Spleen (tissue), 11 donors: ENCODE measurements around the gene ANXA11. TPM values are rescaled to one million over a fixed set of nuclear protein-coding genes. Genes with fewer than 3 reads are reported as not detected.
A peak's percentile ranks its signal among the peaks of the same experiment; 100 is the strongest.
"Not testable (repeated sequence)": the region's sequence is repeated elsewhere in the genome, so short reads cannot be mapped to it uniquely, and the experiment has no call there.

ENCODE experiments used
- DNase-seq: peaks from one replicate; pipeline ENCODE4 v3.0.0-alpha.2; 2020
- H3K27ac ChIP-seq, 8 donors: fragments of 200-600 bp; sonication (generic) in 7 of 8; 1 replicate in 4 of 8; 2 replicates in 4 of 8; pipeline versions ENCODE4 v1.5.0 to v1.8.0; 2016 to 2021; ENCODE audit warnings: inconsistent platforms in 4 of 8, mild to moderate bottlenecking in 4 of 8, moderate library complexity in 1 of 8
- H3K27me3 ChIP-seq, 7 donors: fragments of 200-600 bp; sonication (generic) in 6 of 7; replicated peaks in 1 of 7; 1 replicate in 4 of 7; 2 replicates in 3 of 7; pipeline versions ENCODE4 v1.5.0 to v1.8.0; 2016 to 2021; ENCODE audit warnings: inconsistent platforms in 3 of 7, mild to moderate bottlenecking in 1 of 7
- H3K36me3 ChIP-seq, 6 donors: fragments of 200-600 bp; sonication (generic) in 5 of 6; 1 replicate in 4 of 6; 2 replicates in 2 of 6; pipeline versions ENCODE4 v1.5.0 to v1.8.0; 2016 to 2021; ENCODE audit warnings: inconsistent platforms in 2 of 6
- H3K4me1 ChIP-seq, 6 donors: fragments of 200-600 bp; sonication (generic) in 5 of 6; 1 replicate in 3 of 6; 2 replicates in 3 of 6; pipeline versions ENCODE4 v1.5.0 to v1.8.0; 2016 to 2021; ENCODE audit warnings: inconsistent platforms in 3 of 6
- H3K4me3 ChIP-seq, 8 donors: fragments of 200-600 bp; sonication (generic) in 7 of 8; 1 replicate in 4 of 8; 2 replicates in 4 of 8; pipeline versions ENCODE4 v1.5.0 to v1.8.0; 2016 to 2021; ENCODE audit warnings: inconsistent platforms in 4 of 8, mild to moderate bottlenecking in 4 of 8, moderate library complexity in 2 of 8
- H3K9me3 ChIP-seq, 8 donors: fragments of 200-600 bp; sonication (generic) in 7 of 8; 1 replicate in 4 of 8; 2 replicates in 4 of 8; pipeline versions ENCODE4 v1.5.0 to v1.8.0; 2016 to 2021; ENCODE audit warnings: inconsistent platforms in 4 of 8
- POLR2A ChIP-seq, 3 donors: fragments of 450-650 bp; IDR thresholded peaks; one replicate each; pipeline ENCODE4 v1.5.1; 2017; ENCODE audit warnings: antibody characterized with exemption in 3 of 3, mild to moderate bottlenecking in 1 of 3
- POLR2AphosphoS5 ChIP-seq, 3 donors: sonication (generic); formaldehyde crosslinking; IDR thresholded peaks; one replicate each; pipeline ENCODE4 v1.5.1; 2017; ENCODE audit warnings: antibody characterized with exemption in 3 of 3
- WGBS, 5 donors: extraction: QIAGEN DNeasy Blood & Tissue Kit in 3 of 5; methylation state at CpG; one replicate each; pipeline versions ENCODE4 v1.1.5 to v1.1.7; 2013 to 2018; 5-methylcytosine and 5-hydroxymethylcytosine counted together
- intact Hi-C: fragments of 100-400 bp; cut with DNase I; formaldehyde crosslinking; loops from one replicate; pipeline ENCODE4 v1.15.0; 2023; ENCODE audit warnings: low total_unique reads
- polyA plus RNA-seq, 3 donors: library from polyadenylated mRNA; stranded (reverse); fragments of 200-250 nt; gene quantifications; one replicate each; pipeline ENCODE4 v1.2.1, GENCODE V29; 2013
- total RNA-seq, 7 donors: library from RNA; depleted of rRNA in 3 of 7; stranded (reverse); fragments of >200 nt in 3 of 7; fragmentation: NEBNext Ultra II Directional in 4 of 7; extraction: Animal tissue kit (Norgen Biotek cat#: 25700) in 4 of 7; gene quantifications; one replicate each; pipeline versions ENCODE4 v1.1.0 to v1.2.1, GENCODE V29; 2016 to 2021
- TF ChIP-seq, protein P1 (sequence below), 11 experiments: fragments of 200-600 bp in 7 of 11; fragments of 450-650 bp in 4 of 11; sonication (generic) in 4 of 11; IDR thresholded peaks in 8 of 11; conservative IDR thresholded peaks in 3 of 11; 1 replicate in 7 of 11; 2 replicates in 4 of 11; pipeline versions ENCODE4 v1.4.0 to v1.8.0; 2016 to 2021; ENCODE audit warnings: antibody characterized with exemption in 11 of 11, inconsistent platforms in 4 of 11, mild to moderate bottlenecking in 1 of 11
- donor health status: healthy with polysubstance abuse.
- donor health status: DM: no; HTN: no; CAD: no; lungs with moderate emphysema.
- donor health status: DM: no; HTN: no; CAD: no.
- donor health status: Bipolar disorder and iron deficiency.
- donor health status: healthy.
- donor health status: DM: no; HTN: no; CAD: no.
- donor health status: DM: yes; HTN: yes; CAD: no.

ANXA11 gene
- total and polyA plus RNA-seq, 10 donors = 89.9 to 201 (median 132) TPM

DNA sequence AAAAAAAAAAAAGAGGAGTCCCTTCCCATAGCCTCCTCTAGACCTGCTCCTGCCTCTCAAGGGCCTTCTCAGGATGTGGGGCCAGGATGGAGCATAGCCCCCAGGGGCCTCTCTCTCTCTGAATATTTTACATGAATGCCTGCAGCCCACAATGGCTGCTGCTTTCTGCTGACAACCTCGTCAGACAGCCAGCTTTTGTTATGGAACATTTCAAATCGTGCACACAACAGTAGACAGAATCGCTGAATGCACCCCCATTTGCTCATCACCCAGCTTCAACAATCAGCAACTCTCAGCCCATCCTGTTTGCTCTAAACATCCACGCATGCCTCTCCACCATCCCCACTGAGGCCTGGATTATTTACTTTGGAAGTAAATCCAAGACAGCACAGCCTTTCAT, 67.4 kb downstream of the ANXA11 start:
- intact Hi-C loops = no loop called here
- TF ChIP-seq POLR2A (IDR thresholded peaks at IDR 0.05) (no peak), POLR2AphosphoS5 (IDR thresholded peaks at IDR 0.05) (no peak)
- TF ChIP-seq, protein P1, sequence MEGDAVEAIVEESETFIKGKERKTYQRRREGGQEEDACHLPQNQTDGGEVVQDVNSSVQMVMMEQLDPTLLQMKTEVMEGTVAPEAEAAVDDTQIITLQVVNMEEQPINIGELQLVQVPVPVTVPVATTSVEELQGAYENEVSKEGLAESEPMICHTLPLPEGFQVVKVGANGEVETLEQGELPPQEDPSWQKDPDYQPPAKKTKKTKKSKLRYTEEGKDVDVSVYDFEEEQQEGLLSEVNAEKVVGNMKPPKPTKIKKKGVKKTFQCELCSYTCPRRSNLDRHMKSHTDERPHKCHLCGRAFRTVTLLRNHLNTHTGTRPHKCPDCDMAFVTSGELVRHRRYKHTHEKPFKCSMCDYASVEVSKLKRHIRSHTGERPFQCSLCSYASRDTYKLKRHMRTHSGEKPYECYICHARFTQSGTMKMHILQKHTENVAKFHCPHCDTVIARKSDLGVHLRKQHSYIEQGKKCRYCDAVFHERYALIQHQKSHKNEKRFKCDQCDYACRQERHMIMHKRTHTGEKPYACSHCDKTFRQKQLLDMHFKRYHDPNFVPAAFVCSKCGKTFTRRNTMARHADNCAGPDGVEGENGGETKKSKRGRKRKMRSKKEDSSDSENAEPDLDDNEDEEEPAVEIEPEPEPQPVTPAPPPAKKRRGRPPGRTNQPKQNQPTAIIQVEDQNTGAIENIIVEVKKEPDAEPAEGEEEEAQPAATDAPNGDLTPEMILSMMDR (IDR thresholded peaks at IDR 0.05 in 8 of 11, conservative IDR thresholded peaks at IDR 0.05 in 3 of 11) = no peak
- Histone ChIP-seq H3K9me3 (no peaks in the 10 kb centered on the region), H3K4me3 (no peak overlapping the region), H3K36me3 (no peaks in the 10 kb centered on the region), H3K4me1 (peaks cover 0 to 11% (median 3%) of the 10 kb centered on the region in 6 donors), H3K27ac (no peak overlapping the region), H3K27me3 (peaks cover 0 to 68% (median 6%) of the 10 kb centered on the region in 7 donors)
- no peak for DNase-seq
- WGBS, 5 donors = 74 to 83% (median 77%) methylated on average over 4 of the region's 4 CpGs

DNA sequence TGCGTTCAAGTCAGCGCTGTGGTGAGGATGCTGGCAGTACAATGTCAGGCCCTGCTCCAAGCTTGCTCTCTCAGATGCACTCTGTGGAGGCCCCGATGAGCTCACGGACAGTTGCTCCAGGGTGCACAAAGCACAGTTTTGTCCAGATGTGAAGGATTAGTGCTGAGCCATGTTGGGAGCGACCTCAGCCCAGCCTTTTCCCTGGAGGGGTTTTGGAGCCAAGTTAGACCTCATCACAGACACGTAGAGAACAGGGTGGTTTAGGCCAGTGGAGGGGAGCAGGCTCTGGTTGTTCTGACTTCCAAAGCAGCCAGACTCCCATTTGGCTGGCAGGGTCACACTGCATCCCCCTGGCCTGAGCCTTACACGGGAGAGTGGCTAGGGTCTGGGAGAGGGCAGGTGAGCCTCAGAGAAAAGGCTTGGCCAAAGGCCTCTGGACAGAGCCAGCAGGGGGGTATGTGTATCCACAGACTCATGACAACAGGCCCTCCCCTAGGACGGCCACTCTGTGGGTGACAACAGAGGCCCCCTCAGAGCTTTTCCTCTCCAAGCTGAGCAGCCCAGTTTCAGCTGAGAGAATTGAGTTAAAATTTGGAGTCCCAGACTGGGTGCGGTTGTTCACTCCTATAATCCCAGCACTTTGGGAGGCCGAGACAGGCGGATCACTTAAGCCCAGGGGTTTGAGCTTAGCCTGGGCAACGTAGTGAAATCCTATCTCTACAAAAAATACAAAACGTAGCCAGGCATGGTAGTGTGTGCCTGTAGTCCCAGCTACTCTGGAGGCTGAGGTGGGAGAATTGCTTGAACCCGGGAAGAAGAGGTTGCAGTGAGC, 68.1 kb downstream of the ANXA11 start:
- intact Hi-C loops = no loop called here
- WGBS, 5 donors = 83 to 89% (median 85%) methylated on average over 6 to 14 of the region's 14 CpGs
- H3K36me3 ChIP-seq = no peaks in the 10 kb centered on the region
- H3K4me1 ChIP-seq = peaks cover 0 to 18% (median 10%) of the 10 kb centered on the region in 6 donors
- no peak for DNase-seq
- H3K27ac ChIP-seq = no peak overlapping the region
- TF ChIP-seq, protein P1 (IDR thresholded peaks at IDR 0.05 in 8 of 11, conservative IDR thresholded peaks at IDR 0.05 in 3 of 11) = no peak
- no peak for TF ChIP-seq POLR2AphosphoS5 (IDR thresholded peaks at IDR 0.05)
- TF ChIP-seq POLR2A (IDR thresholded peaks at IDR 0.05) = no peak
- no peaks in the 10 kb centered on the region for H3K9me3 ChIP-seq
- H3K4me3 ChIP-seq = no peak overlapping the region
- H3K27me3 ChIP-seq = peaks cover 0 to 75% (median 12%) of the 10 kb centered on the region in 7 donors

DNA sequence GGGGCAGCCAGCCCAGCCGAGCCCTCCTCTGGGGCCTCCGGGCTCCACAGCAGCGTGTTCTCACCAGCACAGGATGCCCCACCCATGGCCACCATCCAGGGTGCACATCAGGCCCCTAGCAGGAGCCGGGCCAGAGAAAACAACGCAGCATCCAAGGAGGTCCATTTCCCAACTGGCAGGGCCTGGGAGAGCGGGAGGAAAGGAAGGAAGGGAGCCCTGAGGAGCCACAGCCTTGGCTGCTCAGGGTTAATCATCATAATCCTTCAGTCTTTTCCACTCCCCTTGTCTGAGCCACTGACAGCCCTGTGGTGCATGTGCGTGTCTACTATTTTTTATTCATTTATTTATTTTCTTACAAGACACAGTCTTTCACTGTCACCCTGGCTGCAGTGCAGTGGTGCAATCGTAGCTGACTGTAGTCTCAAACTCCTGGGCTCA, 69.2 kb downstream of the ANXA11 start:
- WGBS, 5 donors = 52 to 72% (median 63%) methylated on average over 2 to 8 of the region's 8 CpGs
- intact Hi-C loops = no loop called here
- H3K9me3 ChIP-seq = no peaks in the 10 kb centered on the region
- DNase-seq = no peak
- peaks cover 0 to 75% (median 15%) of the 10 kb centered on the region in 7 donors for H3K27me3 ChIP-seq
- TF ChIP-seq POLR2AphosphoS5 (IDR thresholded peaks at IDR 0.05) (peak in 1 of 3 donors; percentile 20), POLR2A (IDR thresholded peaks at IDR 0.05) (no peak)
- TF ChIP-seq, protein P1 (IDR thresholded peaks at IDR 0.05 in 8 of 11, conservative IDR thresholded peaks at IDR 0.05 in 3 of 11) = no peak
- no peak overlapping the region for H3K27ac ChIP-seq
- peaks cover 0 to 19% (median 11%) of the 10 kb centered on the region in 6 donors for H3K4me1 ChIP-seq
- H3K36me3 ChIP-seq = no peaks in the 10 kb centered on the region
- no peak overlapping the region for H3K4me3 ChIP-seq

DNA sequence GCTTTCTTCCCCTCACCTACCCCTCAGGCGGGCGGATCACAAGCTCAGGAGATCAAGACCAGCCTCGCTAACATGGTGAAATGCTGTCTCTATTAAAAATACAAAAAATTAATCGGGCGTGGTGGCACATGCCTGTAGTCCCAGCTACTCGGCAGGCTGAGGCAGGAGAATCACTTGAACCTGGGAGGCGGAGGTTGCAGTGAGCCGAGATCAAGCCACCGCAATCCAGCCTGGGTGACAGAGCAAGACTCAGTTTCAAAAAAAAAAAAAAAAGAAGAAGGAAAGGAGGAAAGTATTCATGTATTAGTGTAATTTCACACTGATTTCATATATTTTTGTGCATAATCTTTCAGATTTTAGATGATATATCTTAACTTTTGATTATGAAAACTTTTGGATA, 71.7 kb downstream of the ANXA11 start:
- WGBS, 5 donors = 89 to 96% (median 90%) methylated on average over 9 of the region's 9 CpGs
- H3K9me3 ChIP-seq, intact Hi-C loops, H3K36me3 ChIP-seq, H3K27ac ChIP-seq, DNase-seq, H3K4me3 ChIP-seq: not testable (repeated sequence)
- Histone ChIP-seq H3K27me3 (peaks cover 0 to 61% (median 15%) of the 10 kb centered on the region in 7 donors), H3K4me1 (peaks cover 0 to 19% (median 11%) of the 10 kb centered on the region in 6 donors)
